ENCODE results near the gene ZNF524.

GRCh38 chr19:55644191-55644833 is 44.2 kb downstream of the ZNF524 start:
- TF ChIP-seq CTCF (IDR thresholded peaks at IDR 0.05; ENCODE audit: insufficient read depth, low read length), result no peak
- no peak for TF ChIP-seq GABPA (IDR thresholded peaks at IDR 0.05; ENCODE audit: low read depth)
- TF ChIP-seq POLR2AphosphoS5 (IDR thresholded peaks at IDR 0.05; ENCODE audit: low read depth), result no peak
- no peak for TF ChIP-seq REST (IDR thresholded peaks at IDR 0.05; ENCODE audit: insufficient replicate concordance, low read depth)
- TF ChIP-seq SPI1 (IDR thresholded peaks at IDR 0.05; ENCODE audit: borderline replicate concordance, low read depth), result no peak
